Mesothelial cell of epicardium (in vitro differentiated cells): ENCODE measurements around the gene SLC25A28. TPM values are rescaled to one million over a fixed set of nuclear protein-coding genes. Genes with fewer than 3 reads are reported as not detected.
A peak's percentile ranks its signal among the peaks of the same experiment; 100 is the strongest.

Source experiments
- DNase-seq, 2 experiments: peaks; one replicate each; pipeline ENCODE4 v3.0.0; 2021; ENCODE audit warnings: low spot score in 2 of 2; ENCODE audit not compliant: unreplicated experiment in 2 of 2
- H3K27ac Mint-ChIP-seq: 2 replicates; pipeline ENCODE4 v1.8.0; 2021; ENCODE audit warnings: mixed read lengths
- H3K27me3 Mint-ChIP-seq: 2 replicates; pipeline ENCODE4 v1.8.0; 2021; ENCODE audit warnings: low read depth, mixed read lengths
- H3K36me3 Mint-ChIP-seq: 2 replicates; pipeline ENCODE4 v1.8.0; 2021; ENCODE audit warnings: mixed read lengths
- H3K4me1 Mint-ChIP-seq: 2 replicates; pipeline ENCODE4 v1.8.0; 2021; ENCODE audit warnings: mixed read lengths
- H3K4me3 Mint-ChIP-seq: 2 replicates; pipeline ENCODE4 v1.8.0; 2021; ENCODE audit warnings: mild to moderate bottlenecking, moderate library complexity, mixed read lengths
- H3K9me3 Mint-ChIP-seq: 2 replicates; pipeline ENCODE4 v1.8.0; 2021; ENCODE audit warnings: mixed read lengths
- total RNA-seq: library from RNA; stranded (reverse); gene quantifications from 3 replicates; pipeline ENCODE4 v1.2.1, GENCODE V29; 2021
- TF ChIP-seq, protein P1 (sequence below): fragments of 200-600 bp; sonication (generic); IDR thresholded peaks from one replicate; pipeline ENCODE4 v1.5.0; 2021; ENCODE audit warnings: antibody characterized with exemption; ENCODE audit not compliant: unreplicated experiment

SLC25A28 gene
- total RNA-seq, 1 donor from 2014 or later, result 41.2 TPM

DNA sequence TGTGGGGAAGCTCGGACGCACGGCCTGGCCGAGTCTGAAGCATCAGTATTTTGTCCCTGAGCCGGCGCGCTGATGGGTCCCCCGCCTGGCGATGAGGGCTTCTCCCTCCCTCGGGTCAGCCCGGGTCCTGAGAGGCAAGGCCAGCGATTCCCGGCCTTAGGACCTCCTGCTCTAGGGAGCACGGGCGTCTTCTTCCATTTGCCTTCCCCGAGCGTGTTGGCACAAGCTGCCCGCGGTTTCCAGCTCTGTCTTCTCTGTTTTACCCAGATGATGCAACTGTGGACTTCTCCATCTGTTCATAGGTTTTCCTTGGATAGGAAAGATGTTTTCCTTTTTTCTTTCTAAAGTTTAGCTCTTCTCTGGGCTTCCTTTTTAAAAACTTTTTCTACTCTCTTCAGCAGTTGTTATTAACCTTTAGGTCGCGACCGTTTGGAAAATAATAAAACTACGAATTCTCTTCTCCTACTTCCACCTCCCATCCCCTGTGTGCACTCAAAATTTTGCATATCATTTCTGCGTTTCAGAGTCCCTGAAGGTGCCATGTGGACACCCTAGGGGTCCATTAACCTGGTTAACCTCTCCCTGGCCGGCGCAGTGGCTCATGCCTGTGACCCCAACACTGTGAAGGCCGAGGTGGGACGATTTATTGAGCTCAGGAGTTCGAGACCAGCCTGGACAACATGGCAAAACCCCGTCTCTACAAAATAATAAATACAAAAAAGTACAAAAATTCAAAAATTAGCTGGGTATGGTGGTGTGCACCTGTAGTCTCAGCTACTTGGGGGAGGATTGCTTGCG is 1.4 kb upstream of the SLC25A28 start:
- peak overlapping the region; percentile 96 for H3K27ac Mint-ChIP-seq
- no peaks in the 10 kb centered on the region for H3K27me3 Mint-ChIP-seq
- TF ChIP-seq, protein P1, sequence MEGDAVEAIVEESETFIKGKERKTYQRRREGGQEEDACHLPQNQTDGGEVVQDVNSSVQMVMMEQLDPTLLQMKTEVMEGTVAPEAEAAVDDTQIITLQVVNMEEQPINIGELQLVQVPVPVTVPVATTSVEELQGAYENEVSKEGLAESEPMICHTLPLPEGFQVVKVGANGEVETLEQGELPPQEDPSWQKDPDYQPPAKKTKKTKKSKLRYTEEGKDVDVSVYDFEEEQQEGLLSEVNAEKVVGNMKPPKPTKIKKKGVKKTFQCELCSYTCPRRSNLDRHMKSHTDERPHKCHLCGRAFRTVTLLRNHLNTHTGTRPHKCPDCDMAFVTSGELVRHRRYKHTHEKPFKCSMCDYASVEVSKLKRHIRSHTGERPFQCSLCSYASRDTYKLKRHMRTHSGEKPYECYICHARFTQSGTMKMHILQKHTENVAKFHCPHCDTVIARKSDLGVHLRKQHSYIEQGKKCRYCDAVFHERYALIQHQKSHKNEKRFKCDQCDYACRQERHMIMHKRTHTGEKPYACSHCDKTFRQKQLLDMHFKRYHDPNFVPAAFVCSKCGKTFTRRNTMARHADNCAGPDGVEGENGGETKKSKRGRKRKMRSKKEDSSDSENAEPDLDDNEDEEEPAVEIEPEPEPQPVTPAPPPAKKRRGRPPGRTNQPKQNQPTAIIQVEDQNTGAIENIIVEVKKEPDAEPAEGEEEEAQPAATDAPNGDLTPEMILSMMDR, result no peak
- peak overlapping the region; percentile 87 for H3K4me3 Mint-ChIP-seq
- no peaks in the 10 kb centered on the region for H3K36me3 Mint-ChIP-seq
- no peaks in the 10 kb centered on the region for H3K9me3 Mint-ChIP-seq
- H3K4me1 Mint-ChIP-seq, result peaks cover 30% of the 10 kb centered on the region
- no peak for DNase-seq

DNA sequence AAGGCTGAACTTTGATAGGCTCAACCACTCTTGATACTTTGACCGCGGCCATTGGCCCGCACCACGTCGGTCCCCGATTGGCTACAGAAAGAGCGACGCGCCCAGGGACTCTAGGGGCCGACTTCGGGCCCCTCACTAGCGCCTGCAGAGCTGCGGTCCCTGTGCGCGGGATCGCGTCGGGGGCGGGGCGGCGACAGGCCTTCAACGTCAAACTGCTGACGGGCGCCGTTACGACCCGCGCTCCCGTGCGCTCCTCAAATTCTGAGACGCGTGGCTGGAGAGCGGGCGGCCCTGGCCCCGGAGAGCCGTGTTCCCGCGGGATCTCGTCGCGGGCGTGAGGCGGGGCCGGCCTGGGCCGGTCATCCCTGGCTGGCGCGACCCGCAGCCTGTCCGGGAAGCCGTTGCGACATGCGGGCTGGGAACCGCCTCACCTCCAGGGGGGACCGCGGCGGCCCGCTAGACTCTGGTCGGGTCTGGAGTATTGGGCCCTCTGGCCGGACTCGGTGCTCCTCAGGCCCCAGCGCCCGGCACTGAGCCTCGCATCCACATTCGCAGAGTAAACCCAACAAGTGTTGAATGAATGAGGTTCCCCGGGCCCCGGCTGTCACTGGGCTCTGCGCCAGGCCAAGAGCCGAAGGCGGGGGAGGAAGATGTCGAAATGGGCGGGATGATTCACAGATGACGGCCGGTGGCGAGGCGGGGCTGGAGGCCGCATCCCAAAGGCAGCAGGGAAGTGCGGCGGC is 643 bp upstream of the SLC25A28 start:
- TF ChIP-seq, protein P1, result no peak
- DNase-seq, result peak; percentile 79 to 91
- H3K9me3 Mint-ChIP-seq, result no peaks in the 10 kb centered on the region
- H3K4me1 Mint-ChIP-seq, result peaks cover 30% of the 10 kb centered on the region
- H3K36me3 Mint-ChIP-seq, result no peaks in the 10 kb centered on the region
- no peaks in the 10 kb centered on the region for H3K27me3 Mint-ChIP-seq
- H3K27ac Mint-ChIP-seq, result peak overlapping the region; percentile 98
- H3K4me3 Mint-ChIP-seq, result peak overlapping the region; percentile 87

DNA sequence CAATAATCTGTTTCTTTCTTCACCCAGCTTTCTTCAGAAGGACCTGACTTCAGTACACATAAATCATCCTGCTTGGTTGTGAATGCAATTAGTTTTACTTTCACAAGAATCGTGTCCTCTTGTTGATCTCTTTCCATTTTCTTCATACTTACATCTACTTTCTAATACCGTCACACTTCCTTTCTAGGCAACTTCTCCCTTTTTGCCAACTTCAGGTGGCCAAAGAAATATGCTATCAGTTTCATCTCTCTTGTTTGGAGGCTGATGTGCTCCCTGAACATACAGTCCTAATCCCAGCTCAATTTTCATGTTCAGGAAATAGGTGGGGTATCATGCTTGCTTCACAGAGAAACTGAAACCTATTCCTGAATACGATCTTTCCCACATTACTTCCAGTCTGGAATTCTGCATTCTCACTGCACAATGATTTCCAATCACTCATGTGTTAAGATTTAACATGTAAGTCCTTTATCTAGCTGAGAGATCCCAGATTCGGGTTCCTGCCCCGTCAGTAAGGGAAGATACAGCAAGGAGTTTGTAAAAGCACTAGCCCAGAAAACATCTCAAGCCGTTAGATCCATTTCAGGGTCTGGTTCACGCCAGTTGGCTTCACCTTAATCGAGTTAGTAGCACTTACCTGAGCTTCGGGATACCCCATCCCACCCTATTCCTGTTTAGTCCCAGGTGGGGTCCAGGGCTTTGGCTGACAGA is 994 bp downstream of the SLC25A28 start:
- DNase-seq, result no peak
- H3K9me3 Mint-ChIP-seq, result no peaks in the 10 kb centered on the region
- no peaks in the 10 kb centered on the region for H3K27me3 Mint-ChIP-seq
- H3K27ac Mint-ChIP-seq, result peak overlapping the region; percentile 65
- peaks cover 30% of the 10 kb centered on the region for H3K4me1 Mint-ChIP-seq
- H3K4me3 Mint-ChIP-seq, result peak overlapping the region; percentile 67
- no peaks in the 10 kb centered on the region for H3K36me3 Mint-ChIP-seq
- TF ChIP-seq, protein P1, result no peak

DNA sequence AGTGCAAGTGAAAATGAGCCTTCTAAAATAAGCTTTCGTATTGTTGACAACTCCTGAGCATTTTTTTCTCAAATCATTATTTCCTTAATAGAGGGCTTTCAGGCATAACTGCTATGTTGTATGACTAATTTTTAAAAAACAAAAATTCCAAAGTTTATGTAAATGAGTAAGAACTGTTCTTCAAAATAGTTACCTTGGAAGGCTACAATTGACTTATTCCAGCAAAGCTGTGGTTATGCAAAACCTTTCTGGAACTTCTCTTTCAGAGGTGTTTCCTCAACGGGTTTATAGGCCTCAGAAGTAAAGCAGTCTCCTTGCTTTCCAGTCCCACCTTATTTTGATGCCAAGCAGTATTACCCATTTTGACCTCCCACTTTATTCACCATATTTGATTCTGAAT is 2.5 kb downstream of the SLC25A28 start:
- TF ChIP-seq, protein P1, result no peak

DNA sequence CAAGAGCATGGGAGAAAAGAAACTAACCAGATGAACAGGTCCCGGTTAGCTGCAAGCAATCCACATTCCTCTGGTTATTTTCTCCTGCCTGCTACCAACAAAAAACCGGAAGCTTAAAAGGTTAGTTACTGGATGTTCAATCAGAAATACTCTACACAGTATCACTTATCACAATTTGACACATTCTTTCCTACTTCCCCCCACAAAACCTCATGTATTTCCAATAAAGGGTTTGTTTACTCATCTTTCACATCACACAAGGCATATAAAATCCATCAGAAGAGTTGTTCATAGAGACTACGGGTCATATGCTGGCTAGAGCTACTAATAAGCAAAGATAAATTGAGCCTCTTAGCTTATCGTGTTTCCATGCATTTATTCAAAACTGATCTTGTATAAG is 4.8 kb downstream of the SLC25A28 start:
- TF ChIP-seq, protein P1, result no peak
- no peaks in the 10 kb centered on the region for H3K27me3 Mint-ChIP-seq
- DNase-seq, result no peak

More for the DNA sequence above, 2.5 kb downstream of the SLC25A28 start:
- Mint-ChIP-seq H3K4me3 (no peak overlapping the region), H3K27ac (no peak overlapping the region), H3K9me3 (no peaks in the 10 kb centered on the region), H3K4me1 (peaks cover 30% of the 10 kb centered on the region), H3K27me3 (no peaks in the 10 kb centered on the region), H3K36me3 (no peaks in the 10 kb centered on the region)
- DNase-seq, result no peak

More for the DNA sequence above, 4.8 kb downstream of the SLC25A28 start:
- Mint-ChIP-seq H3K27ac (no peak overlapping the region), H3K4me3 (no peak overlapping the region), H3K4me1 (peaks cover 21% of the 10 kb centered on the region), H3K36me3 (no peaks in the 10 kb centered on the region), H3K9me3 (no peaks in the 10 kb centered on the region)
